HG03520 (cell line): ENCODE data around the gene DIPK1B.

Experiments
- ATAC-seq: cut with Tn5 transposase; IDR thresholded peaks from one replicate; pipeline ENCODE4 v1.9.1; 2021; ENCODE audit warnings: mild to moderate bottlenecking, moderate library complexity; ENCODE audit not compliant: unreplicated experiment

Gene DIPK1B

DNA sequence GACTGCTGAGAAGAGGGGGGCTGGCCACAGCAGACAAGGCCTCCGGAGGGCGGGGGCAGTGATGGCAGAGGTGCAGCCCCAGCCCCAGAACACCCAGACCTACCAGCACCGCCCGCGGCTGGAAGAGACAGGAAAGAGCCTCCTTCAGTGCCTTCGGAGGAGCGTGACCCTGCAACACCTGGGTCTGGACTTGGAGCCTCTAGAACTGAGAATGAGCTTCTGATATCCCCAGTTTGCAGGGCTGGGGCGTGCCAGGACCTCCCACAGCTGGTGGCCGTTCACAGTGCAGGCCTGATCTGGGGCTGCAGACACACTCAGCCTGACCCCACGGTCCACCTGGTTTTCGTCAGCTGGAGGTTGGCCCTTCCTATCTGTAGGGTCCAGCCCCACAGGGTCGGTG, 21.2 kb downstream of the DIPK1B start:
- ATAC-seq: no peak

DNA sequence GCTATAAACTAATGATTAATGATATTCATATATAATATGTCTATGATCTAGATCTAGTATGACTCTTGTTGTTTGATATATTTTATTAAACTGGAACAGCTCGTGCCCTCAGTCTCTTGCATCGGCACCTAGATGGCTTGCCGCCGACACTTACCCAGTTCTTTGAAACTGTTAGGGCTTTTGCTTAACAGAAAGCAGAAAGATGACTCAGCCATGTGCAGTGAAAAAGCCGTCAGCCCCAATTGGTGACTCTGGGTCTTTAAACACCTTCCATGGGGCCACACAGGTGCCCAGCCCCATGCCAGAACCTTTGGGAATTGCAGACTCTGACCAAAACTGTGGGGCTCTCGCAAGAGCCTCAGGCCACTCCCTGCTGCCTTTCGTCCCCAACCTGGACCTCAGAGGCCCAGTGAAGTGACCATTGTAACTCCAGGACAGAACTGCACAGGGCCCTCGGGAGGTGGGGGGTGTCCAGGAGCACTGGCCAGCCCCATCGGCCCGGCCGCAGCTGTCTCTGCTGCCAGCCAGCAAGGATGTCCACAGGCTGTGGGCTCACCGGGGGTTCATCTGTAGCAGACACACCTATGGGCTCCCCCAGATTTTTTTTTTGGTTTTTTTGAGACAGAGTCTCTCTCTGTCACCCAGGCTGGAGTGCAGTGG, 22.6 kb downstream of the DIPK1B start:
- ATAC-seq: no peak

DNA sequence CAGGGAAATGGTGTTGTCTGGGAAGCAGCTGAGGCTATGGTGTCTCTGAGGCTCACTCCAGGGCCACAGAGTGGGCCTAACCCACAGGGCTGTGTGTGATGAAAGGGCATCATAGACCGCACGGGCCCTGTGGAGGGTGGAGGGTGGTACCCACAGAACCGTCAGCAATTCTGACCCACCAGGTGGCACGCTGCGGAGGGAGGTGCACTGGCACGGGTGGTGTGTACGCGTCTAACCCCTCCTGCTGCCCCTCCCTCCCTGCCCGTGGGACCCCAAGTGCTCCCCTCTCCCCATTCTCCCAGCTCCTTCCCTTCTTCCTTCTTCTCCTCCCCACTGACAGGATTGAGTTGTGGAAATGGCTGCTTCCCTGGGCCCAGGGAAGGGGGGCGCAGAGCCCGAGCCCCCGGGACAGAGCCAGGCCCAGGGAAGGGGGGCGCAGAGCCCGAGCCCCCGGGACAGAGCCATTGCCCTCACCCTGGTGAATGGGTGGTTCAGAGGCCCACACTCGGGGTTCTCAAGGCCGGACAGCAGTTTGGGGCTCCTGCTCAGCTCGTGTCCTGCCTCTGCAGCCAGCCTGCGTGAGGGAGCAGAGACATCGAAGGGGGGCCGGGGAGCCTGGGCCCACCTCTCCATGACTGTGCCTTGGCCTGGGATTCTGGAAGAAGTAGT, 23.6 kb downstream of the DIPK1B start:
- ATAC-seq: no peak

DNA sequence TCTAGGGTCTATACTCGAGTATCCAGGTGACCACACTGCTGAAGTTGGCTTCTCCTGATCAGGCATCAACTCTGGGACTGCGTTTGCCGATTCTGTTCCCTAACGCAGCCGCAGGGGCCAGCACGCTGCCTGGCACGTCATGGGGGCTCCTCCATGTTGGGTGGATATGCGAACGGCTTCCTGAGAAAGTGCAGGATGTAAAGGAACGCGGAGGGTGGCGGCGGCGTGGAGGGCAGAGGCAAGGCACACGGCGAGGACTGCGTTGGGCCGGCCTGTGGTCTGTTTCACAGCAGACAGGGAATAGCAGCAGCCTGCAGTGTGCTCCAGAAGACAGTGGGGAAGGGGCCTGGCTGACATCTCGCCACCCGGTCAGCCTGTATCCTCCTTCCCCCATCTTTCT, 26.6 kb downstream of the DIPK1B start:
- no peak for ATAC-seq

DNA sequence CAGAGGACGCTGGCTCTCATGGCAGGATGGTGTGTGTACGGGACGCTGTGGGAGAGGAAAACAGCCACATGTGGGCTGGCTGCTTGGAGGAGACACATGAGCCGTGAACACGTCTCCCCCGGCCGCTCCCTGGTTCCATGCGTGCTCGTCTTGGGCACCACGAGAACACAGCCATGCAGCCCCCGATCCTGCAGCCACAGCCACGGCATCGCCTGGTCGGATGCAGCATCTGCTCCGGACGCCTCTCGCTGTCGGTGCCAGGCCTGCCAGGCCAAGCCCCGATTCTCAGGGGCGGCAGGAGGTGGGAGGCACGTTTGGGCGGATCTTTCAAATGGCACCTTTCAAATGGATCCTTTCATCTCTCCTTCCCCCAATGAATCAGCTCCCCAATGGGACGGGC, 27.1 kb downstream of the DIPK1B start:
- ATAC-seq: no peak

DNA sequence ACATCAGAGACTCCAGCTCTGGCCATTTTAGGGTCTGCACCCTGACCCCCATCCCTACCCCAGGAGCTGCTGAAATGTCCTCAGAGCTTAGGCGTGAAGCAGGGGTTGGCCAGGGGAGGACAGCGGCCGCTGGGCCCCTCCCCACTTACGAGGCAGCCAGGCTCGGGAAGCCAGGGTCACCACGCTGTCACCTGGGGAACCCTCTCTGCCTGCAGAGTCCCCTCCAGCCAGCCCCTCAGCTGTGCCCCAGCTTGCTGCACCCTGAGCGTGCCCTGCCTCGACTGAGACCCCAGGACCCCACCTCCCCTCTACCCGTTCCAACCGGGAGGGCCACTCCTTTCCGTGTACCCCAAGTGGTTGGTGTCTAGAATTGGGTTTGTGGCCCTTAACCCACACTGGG, 27.7 kb downstream of the DIPK1B start:
- ATAC-seq: no peak

DNA sequence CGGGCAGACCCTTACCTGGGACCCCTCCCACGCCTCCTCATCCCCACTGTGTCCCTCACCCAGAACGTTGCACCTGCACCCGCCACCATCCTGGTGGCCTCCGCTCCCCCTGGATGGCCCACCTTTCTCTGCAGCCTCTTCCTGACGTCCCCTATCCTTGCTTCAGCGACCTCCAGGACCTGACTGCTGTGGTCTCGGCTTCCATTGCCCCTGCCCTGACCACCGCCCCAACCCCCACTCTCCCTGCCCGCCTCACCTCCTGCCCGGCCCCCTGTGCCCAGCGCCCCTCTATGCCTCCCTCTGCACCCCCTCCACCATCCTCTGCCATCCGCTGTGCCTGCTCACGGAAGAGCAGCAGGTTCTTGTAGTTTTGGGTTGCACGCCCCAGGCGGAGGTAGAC, 28.1 kb downstream of the DIPK1B start:
- ATAC-seq: no peak

DNA sequence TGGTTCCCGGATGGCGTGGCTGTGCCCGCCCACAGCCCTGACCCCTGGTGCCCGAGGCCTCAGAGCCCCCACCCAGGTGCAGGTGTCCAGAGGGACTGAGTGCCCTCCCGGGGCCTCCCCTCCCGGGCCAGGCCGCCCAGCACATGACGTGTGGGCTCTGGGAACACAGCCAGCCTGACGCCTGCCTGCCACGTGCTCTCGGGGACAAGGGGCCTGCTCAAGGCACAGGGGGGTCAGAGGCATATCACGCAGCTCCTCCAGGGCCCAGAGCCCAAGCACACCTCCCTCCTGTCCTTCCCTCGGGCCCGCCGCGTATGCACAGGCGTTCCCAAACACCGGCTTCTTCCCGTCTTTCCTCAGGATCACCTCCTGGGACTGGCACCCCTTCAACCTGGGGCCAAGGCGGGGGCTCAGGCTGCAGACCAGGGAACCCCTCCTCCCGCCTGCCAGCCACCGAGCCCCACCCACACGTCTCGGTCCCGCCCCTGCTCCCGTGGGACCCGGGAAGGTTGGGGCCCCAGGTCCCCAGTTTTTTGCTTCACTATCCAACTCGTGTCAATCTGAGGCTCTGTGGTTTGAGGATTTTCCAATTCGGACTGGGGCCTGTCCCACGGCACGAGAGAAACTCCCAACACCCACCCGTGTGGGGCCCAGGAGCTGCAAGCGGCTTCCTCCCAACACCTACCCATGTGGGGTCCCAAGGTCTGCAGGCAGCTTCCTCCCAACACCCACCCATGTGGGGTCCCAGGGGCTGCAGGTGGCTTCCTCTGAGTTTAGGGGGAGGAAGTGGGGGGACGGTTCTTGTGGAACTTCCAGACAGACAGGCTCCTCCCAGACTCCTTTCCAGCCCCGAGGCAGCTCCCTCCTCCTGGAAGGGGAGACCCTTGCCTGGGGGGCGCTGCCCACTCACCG, 28.9 kb downstream of the DIPK1B start:
- ATAC-seq: no peak

DNA sequence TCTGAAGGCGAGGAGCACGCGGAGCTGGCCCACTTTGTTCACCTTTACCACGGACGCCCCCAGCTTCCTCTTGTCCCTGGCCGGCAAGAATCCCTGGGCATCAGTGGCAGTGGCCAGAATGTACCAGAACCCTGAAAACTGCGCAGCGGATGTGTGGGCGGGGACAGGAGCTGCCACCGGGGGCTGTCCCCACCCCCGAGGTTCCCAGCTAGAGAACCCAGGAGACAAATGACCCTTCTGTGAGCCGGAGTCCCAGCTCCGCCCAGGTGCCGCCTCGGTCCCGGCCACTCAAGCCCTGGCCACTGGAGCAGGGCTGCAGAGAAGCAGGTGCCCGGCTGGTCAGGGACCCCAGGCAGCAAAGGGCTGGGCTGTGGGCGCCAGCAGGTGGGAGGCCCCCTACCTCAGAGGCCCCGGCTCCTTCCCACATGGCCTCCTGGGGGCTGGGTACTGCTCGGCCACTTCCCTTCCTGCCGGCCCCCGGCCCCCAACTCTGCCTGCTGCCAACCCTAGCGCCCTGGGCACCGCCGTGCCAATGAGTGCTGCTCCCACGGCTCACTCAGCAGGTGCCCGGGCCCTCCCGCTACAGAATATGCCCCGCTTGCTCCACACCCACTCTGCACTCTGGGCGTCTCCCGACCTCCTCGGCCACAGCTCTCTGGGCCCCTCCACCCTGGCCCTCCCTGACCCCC, 29.7 kb downstream of the DIPK1B start:
- no peak for ATAC-seq

DNA sequence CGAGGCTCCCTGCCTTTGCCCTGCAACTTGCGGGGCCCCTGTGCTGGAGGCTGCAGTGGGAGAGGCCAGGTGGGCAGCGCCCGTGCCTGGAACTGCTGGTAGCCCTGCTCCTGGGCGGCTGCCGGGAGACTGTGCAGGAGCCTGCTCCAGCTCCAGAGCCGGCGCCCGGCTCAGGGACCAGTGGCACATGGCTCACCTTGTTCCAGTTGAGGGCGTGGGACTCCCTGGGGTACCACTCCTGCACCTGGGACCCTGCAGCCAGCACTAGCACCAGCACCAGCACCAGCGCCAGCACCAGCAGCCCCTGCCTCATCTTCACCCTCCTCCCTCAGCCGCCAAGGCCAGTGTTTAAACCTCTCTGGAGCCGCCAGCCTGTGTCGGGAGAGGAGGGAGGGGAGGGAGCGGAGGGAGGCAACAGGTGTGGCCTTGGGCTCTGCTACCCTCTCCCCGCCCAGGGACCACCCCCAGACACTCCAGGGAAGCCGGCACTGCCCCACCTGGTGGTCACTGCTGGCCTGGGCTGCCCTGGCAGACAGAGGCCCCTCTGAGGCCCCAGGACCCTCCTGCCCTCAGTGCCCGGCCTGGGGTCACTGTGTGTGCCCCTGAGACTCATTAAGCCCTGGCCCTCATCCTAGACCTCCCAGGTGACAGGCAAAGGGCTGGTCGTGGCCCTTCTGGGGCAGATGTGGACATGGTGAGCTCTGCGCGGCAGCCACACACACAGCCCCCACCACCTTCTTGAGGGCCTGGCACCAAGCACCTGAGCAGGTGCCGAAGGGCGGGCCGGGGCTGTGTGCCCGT, 30.4 kb downstream of the DIPK1B start, which contains the start of gene LCN10:
Gene LCN10 (minus strand): TSS at position 350 of the 801 bp plus-strand sequence. CDS start 37 bp downstream, at position 313.
- ATAC-seq: no peak

DNA sequence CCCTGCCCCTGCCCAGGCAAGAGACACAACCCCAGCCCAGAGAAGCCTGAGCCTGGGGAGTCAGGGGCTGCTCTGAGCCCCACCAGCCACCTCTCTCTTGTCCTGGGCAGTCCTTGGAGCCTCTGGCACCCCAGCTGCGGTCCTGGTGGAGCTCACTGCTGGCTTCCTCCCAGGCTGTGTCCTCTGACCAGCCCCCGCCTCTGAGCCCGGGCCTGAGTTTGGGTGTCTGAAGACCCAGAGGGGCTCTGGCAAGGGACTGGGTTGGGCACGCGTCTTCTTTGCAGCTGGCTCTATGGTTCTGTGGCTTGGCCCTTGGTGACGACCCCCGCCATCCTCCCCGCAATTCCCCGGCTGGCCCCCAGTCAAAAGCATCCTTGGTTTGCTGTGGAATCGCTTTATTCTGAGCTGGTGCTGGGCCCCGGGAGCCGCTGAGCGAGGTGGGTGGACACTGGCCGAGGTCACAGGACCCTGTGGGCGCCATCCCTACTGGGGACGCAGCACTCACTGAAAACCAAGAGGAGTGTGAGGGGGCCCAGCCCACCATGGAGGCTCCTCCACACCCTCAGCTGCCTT, 31.4 kb downstream of the DIPK1B start:
- ATAC-seq: no peak

DNA sequence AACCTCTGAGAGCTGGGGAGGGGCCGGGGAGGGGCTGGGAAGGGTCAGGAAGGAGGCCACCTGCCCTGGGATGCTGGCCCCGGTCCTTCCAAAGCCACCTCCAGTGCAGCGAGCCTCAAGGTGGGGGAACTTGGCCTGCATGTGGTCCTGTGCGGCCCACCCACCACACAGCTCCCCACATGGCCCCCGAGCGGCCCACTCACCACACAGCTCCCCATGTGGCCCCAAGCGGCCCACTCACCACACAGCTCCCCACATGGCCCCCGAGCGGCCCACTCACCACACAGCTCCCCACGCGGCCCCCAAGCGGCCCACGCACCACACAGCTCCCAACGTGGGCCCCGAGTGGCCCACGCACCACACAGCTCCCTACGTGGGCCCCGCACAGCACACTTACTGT, 32.4 kb downstream of the DIPK1B start:
- ATAC-seq: no peak

DNA sequence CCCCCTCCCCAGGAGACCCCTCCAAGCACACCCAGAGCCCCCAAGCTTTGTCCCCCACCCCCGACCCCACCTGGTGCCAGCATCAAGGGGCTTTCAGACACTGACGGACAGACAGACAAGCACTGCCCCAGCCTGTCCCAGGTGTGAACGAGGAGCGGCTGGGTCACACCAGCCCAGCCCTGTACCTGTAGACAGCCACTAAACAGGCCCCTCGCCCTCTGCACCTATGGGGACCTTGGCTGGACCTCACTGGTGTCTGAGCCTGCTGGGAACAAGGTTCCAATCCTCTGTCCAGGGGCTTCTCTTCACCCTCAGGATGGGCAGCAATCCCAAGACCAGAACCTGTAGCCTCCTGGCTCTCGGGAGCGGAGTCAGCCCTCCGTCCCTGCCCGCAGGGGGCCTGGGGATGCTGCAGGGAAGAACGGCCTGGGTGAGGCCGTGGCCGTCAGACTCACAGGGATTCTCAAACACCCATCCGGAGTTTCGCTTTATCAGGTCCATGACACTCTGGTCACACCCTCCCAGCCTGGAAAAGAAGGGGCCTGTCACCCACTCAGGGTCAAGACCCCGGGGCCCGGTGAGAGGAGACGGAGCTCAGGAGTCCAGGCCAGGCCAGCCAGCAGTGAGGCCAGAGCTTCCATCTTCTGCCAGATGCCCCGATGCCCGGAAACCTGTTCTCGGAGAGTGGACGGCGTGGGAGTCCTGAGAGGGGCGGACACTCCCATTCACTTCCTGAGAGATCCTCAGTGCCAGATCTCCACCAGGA, 33.2 kb downstream of the DIPK1B start:
- ATAC-seq: no peak

DNA sequence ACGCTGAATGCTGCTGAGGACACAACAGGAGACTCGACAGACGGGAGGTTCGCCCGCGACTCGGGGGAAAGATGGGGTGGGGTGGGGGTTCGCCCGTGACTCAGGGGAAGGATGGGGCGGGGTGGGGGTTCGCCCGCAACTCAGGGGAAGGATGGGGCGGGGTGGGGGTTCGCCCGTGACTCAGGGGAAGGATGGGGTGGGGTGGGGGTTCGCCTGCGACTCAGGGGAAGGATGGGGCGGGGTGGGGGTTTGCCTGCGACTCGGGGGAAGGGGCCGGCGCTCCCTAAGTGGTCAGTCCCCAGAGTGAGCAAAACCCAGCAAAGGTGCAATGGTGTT, 33.8 kb downstream of the DIPK1B start:
- ATAC-seq: no peak

DNA sequence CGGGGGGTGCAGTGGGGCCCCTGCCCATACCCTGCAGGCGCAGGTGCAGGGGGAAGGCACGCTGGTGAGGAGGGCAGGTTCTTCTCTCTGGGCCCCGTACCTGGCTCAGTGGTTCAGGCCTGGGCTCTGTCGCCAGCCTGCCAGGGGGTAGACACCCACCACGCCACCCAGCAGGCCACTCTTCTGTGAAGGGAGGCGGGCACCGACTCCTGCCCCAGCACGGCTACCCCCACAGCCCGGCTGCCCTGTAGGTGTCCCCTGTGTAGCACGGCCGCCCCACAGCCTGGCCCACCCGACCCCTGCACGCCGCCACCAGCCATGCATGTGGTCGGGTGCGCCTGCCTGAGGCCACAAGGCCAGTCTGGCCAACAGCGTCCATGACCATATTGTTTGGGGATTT, 34.2 kb downstream of the DIPK1B start:
- no peak for ATAC-seq

DNA sequence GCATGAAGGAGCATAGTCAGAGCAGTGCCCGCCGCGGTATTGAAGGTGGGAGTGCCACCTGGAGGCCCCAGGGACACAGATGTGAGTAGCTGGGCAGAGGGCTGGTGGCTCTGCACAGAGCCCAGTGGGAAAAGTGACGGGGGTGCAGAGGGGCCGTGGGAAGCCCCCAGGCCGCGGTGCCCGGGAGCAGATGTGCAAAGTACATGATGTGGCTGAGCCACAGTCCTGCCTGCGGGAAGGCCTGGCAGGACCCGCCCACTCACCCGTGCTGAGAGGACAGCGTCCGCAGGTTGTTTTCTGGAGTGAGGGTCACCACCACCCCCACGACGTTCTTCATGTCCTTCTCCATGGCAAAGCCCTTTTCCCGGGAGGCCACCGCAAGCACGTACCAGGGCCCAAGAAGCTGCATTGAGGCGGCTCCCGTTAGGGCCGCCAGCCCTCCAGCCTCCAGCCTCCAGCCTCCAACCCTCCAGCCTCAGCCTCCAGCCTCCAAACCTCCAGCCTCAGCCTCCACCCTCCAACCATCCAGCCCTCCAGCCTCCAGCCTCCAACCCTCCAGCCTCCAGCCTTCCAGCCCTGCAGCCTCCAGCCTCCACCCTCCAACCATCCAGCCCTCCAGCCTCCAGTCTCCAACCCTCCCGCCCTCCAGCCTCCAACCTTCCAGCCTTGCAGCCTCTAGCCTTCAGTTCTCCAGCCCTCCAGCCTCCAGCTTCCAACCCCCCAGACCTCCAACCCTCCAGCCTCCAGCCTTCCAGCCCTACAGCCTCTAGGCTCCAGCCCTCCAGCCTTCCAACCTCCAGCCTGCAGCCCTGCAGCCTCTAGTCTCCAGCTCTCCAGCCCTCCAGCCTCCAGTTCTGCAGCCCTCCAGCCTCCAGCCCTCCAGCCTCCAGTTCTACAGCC, 35.0 kb downstream of the DIPK1B start:
- ATAC-seq: no peak

DNA sequence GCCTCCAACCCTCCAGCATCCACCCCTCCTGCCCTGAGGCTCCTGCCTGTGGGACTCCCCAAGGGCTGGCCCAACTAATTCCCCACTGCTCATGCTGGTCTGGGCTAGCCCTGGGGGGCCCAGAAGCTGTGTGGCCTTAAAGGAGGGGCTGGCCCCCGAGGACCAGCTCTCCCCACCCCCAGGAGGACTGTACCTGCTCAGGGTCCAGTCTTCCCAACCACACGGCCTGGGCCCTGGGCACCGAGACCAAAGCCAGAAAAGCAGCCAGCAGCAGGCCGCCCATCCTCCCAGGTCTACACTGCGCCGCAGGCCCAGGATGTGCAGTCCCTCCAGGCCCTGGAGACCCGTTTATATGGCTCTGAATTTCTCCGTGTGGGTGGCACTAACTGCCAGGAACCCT, 35.8 kb downstream of the DIPK1B start, which contains the start of gene LCN6:
Gene LCN6 (minus strand): TSS at position 325 of the 400 bp plus-strand sequence. CDS start 42 bp downstream, at position 283.
- ATAC-seq: no peak
